B cell (primary cell): Measurements from ENCODE around the gene M1AP. TPM values are rescaled to one million over a fixed set of nuclear protein-coding genes. Genes with fewer than 3 reads are reported as not detected.

Experiments used
- ATAC-seq: fragments of 200-7000 bp; cut with Tn5 transposase; one replicate; pipeline ENCODE4 v1.10.0; 2021; ENCODE audit warnings: low read depth, mild to moderate bottlenecking, moderate number of reproducible peaks, moderate library complexity
- CTCF ChIA-PET: fragments of 350-600 bp; sonication (Branson Sonifier 250); formaldehyde crosslinking; loops from one replicate; lab custom pipeline; 2021; ENCODE audit warnings: antibody characterized with exemption, inconsistent platforms; lab: Charles Lee
- POLR2A ChIA-PET: fragments of 350-600 bp; sonication (Branson Sonifier 250); formaldehyde crosslinking; loops from one replicate; lab custom pipeline; 2021; ENCODE audit warnings: antibody characterized with exemption; lab: Charles Lee
- DNase-seq: peaks from one replicate; pipeline ENCODE4 v3.0.0; 2013
- H2AFZ ChIP-seq: 2 replicates; pipeline ENCODE4 v1.6.1; 2012; ENCODE audit warnings: mild to moderate bottlenecking, low read depth, low read length; ENCODE audit not compliant: insufficient read depth, poor library complexity, severe bottlenecking
- H3K27ac ChIP-seq, 2 donors: 1 replicate in 1 of 2; 2 replicates in 1 of 2; pipeline ENCODE4 v1.5.1; 2012 to 2013; ENCODE audit warnings: low read length in 2 of 2, mild to moderate bottlenecking in 2 of 2, moderate library complexity in 1 of 2
- H3K27me3 ChIP-seq, 4 experiments: fragments of 200-600 bp in 1 of 4; sonication (generic) in 1 of 4; replicated peaks in 1 of 4; 1 replicate in 2 of 4; 2 replicates in 2 of 4; pipeline versions ENCODE4 v1.6.1 to v1.7.0; 2013 to 2016; ENCODE audit warnings: low read length in 3 of 4, mild to moderate bottlenecking in 2 of 4, mixed read lengths in 1 of 4, moderate library complexity in 1 of 4; ENCODE audit not compliant: insufficient read depth in 4 of 4, control insufficient read depth in 3 of 4; ENCODE audit errors: control extremely low read depth in 1 of 4
- H3K36me3 ChIP-seq, 2 experiments: replicated peaks in 1 of 2; 1 replicate in 1 of 2; 2 replicates in 1 of 2; pipeline versions ENCODE4 v1.6.1 to v1.7.1; 2013; ENCODE audit warnings: low read length in 1 of 2; ENCODE audit not compliant: insufficient read depth in 2 of 2, control insufficient read depth in 1 of 2; ENCODE audit errors: control extremely low read depth in 1 of 2, extremely low read depth in 1 of 2
- H3K4me1 ChIP-seq, 2 donors: fragments of 200-600 bp in 1 of 2; sonication (generic) in 1 of 2; 1 replicate in 1 of 2; 2 replicates in 1 of 2; pipeline versions ENCODE4 v1.5.1 to v1.6.1; 2013 to 2017; ENCODE audit warnings: low read length in 2 of 2; ENCODE audit not compliant: control insufficient read depth in 2 of 2, insufficient read depth in 2 of 2
- H3K4me2 ChIP-seq: replicated peaks from 2 replicates; pipeline ENCODE3; 2012; ENCODE audit warnings: mild to moderate bottlenecking, low read depth, low read length; ENCODE audit not compliant: poor library complexity, severe bottlenecking
- H3K4me3 ChIP-seq, 5 experiments: fragments of 200-600 bp in 1 of 5; sonication (generic) in 1 of 5; 1 replicate in 3 of 5; 2 replicates in 2 of 5; pipeline versions ENCODE4 v1.5.1 to v1.7.0; 2011 to 2016; ENCODE audit warnings: low read length in 4 of 5, mild to moderate bottlenecking in 4 of 5, low read depth in 2 of 5, control low read depth in 1 of 5, moderate library complexity in 1 of 5; ENCODE audit not compliant: insufficient read depth in 1 of 5; ENCODE audit errors: control extremely low read depth in 1 of 5, extremely low read depth in 1 of 5
- H3K79me2 ChIP-seq: fragments of 200-600 bp; sonication (generic); one replicate; pipeline ENCODE4 v1.6.0; 2016; ENCODE audit warnings: low read length; ENCODE audit not compliant: control insufficient read depth, insufficient read depth
- H3K9ac ChIP-seq: fragments of 200-600 bp; sonication (generic); 2 replicates; pipeline ENCODE4 v1.6.1; 2017; ENCODE audit warnings: mild to moderate bottlenecking, low read length, moderate library complexity
- H3K9me3 ChIP-seq, 3 donors: one replicate each; pipeline versions ENCODE4 v1.6.1 to v1.7.1; 2013; ENCODE audit warnings: low read length in 2 of 3; ENCODE audit not compliant: control insufficient read depth in 2 of 3, insufficient read depth in 1 of 3; ENCODE audit errors: control extremely low read depth in 1 of 3
- H4K20me1 ChIP-seq: 2 replicates; pipeline ENCODE4 v1.6.0; 2012; ENCODE audit warnings: mild to moderate bottlenecking, low read length; ENCODE audit not compliant: insufficient read depth, control insufficient read depth, poor library complexity, severe bottlenecking
- H3K27ac Mint-ChIP-seq: one replicate; pipeline ENCODE4 v1.8.0; 2021; ENCODE audit warnings: mixed read lengths
- H3K27me3 Mint-ChIP-seq: one replicate; pipeline ENCODE4 v1.8.0; 2021; ENCODE audit warnings: mixed read lengths
- H3K4me1 Mint-ChIP-seq: one replicate; pipeline ENCODE4 v1.8.0; 2021; ENCODE audit warnings: mixed read lengths
- H3K4me3 Mint-ChIP-seq: one replicate; pipeline ENCODE4 v1.8.0; 2021; ENCODE audit warnings: mixed read lengths
- H3K9me3 Mint-ChIP-seq: one replicate; pipeline ENCODE4 v1.8.0; 2022; ENCODE audit warnings: mixed read lengths; ENCODE audit not compliant: insufficient read depth
- CTCF ChIP-seq: fragments of 200-600 bp; IDR thresholded peaks from one replicate; pipeline ENCODE4 v1.8.0; 2022; ENCODE audit warnings: antibody characterized with exemption, mild to moderate bottlenecking
- EZH2 ChIP-seq: IDR thresholded peaks from 2 replicates; pipeline ENCODE4 v1.6.1; 2012; ENCODE audit warnings: borderline replicate concordance, low read depth, mild to moderate bottlenecking, moderate library complexity, low read length; ENCODE audit not compliant: insufficient read depth, poor library complexity, severe bottlenecking
- WGBS: methylation state at CpG from one replicate; pipeline ENCODE4 v1.1.5; 2013; ENCODE audit warnings: missing lambda C conversion rate; ENCODE audit not compliant: insufficient coverage; 5-methylcytosine and 5-hydroxymethylcytosine counted together
- intact Hi-C: fragments of 100-400 bp; cut with micrococcal nuclease; formaldehyde crosslinking; loops from one replicate; pipeline ENCODE4 v1.10.0; 2022
- polyA plus RNA-seq: library from polyadenylated mRNA; depleted of rRNA; stranded (reverse); fragments of >200 nt; gene quantifications from 2 replicates; pipeline ENCODE4 v1.2.3, GENCODE V29; 2012
- total RNA-seq, 2 donors: library from RNA; stranded (reverse); fragments of 120-200 nt in 1 of 2; gene quantifications; 1 replicate in 1 of 2; 2 replicates in 1 of 2; pipeline versions ENCODE4 v1.2.3 to v1.2.4, GENCODE V29; 2013 to 2022

The M1AP gene
- total and polyA plus RNA-seq, 2 donors (not counting 1 experiment from before 2014, with no cell fraction given): 0.15 TPM; not detected in 1

DNA sequence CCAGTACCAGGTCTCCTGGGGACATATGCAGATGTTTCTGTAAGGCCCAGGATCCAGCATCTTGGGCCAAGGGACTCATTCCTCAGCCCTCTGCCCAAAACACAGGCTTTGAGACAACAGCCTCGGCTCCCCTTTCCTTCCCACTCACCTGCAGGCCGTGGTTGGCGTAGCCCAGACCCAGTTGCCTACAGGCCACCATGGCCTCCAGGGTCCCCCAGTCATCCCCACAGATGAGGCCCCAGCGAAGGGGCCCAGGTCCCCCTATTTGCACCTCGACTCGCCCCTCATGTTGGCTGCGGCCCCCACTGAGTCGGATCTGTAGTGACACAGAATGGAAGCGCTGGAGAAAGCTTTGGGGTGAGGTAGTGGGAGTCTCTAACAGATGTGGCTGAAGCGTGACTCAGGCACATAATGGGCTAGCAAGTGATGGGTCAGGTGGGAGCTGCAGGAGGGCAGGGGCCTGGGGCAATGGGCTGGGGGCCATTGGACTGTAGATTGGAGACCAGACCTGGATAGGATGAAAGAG lies 112.6 kb downstream of the M1AP start:
- ChIA-PET POLR2A (interaction anchor here (1.0 kb wide), 1 partner anchor 19 kb away, joined by 3 read pairs; no protein-coding TSS in a partner anchor), CTCF (interaction anchor here (0.8 kb wide), 1 partner anchor 10 kb away, joined by 3 read pairs; no protein-coding TSS in a partner anchor)
- no peak overlapping the region for H3K9ac ChIP-seq
- H3K4me3 Mint-ChIP-seq: no peak overlapping the region
- WGBS: 92% methylated on average over 10 of the region's 10 CpGs
- no peak overlapping the region for H2AFZ ChIP-seq
- ATAC-seq (no peak), DNase-seq (no peak)
- no peak for TF ChIP-seq EZH2
- TF ChIP-seq CTCF: no peak
- no peaks in the 10 kb centered on the region for H3K27me3 Mint-ChIP-seq
- H3K27ac Mint-ChIP-seq: peak overlapping the region; percentile 10
- no peak overlapping the region for H3K4me3 ChIP-seq
- peaks cover 16% of the 10 kb centered on the region for H3K79me2 ChIP-seq
- no peak overlapping the region for H3K27ac ChIP-seq
- H3K36me3 ChIP-seq: peaks cover 0 to 20% of the 10 kb centered on the region in 2 experiments
- H3K27me3 ChIP-seq: no peaks in the 10 kb centered on the region
- intact Hi-C loops: no loop called here
- peaks cover 33 to 48% of the 10 kb centered on the region in 2 donors for H3K4me1 ChIP-seq
- H4K20me1 ChIP-seq: no peaks in the 10 kb centered on the region
- H3K9me3 ChIP-seq: no peaks in the 10 kb centered on the region
- H3K4me2 ChIP-seq: no peak overlapping the region
- H3K9me3 Mint-ChIP-seq: no peaks in the 10 kb centered on the region
- H3K4me1 Mint-ChIP-seq: peaks cover 44% of the 10 kb centered on the region

DNA sequence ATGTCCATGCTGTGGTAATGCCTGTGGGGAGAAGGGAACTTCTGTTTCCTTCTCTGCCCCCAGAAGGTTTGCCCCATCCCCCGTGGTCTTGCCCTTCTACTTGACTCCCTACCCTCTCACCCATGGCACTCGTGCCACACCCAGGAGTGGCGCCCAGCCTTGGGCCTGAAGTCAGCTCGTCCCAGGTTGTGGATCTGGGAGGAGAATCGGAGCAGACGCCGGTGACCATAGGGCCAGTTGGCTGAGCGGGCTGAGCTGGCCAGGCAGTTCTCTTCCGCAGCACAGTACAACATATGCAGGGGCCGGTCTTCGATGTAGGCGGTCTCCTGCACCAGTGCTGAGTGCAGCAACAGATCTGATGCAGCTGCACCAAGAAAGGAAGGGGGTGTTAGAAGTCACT lies 113.7 kb downstream of the M1AP start:
- Mint-ChIP-seq H3K27me3 (no peaks in the 10 kb centered on the region), H3K27ac (no peak overlapping the region), H3K4me3 (no peak overlapping the region), H3K9me3 (no peaks in the 10 kb centered on the region), H3K4me1 (peaks cover 41% of the 10 kb centered on the region)
- DNase-seq (no peak), ATAC-seq (no peak)
- intact Hi-C loops: loop anchor here (5.0 kb wide), 1 partner anchor 37 kb away; the partner anchor contains the start of gene LBX2
- Histone ChIP-seq H3K36me3 (peaks cover 0 to 20% of the 10 kb centered on the region in 2 experiments), H2AFZ (no peak overlapping the region), H3K79me2 (peaks cover 22% of the 10 kb centered on the region), H3K4me2 (no peak overlapping the region), H3K27me3 (no peaks in the 10 kb centered on the region), H3K27ac (no peak overlapping the region), H3K4me1 (peaks cover 30 to 39% of the 10 kb centered on the region in 2 donors), H3K9me3 (no peaks in the 10 kb centered on the region), H3K4me3 (no peak overlapping the region), H4K20me1 (no peaks in the 10 kb centered on the region), H3K9ac (no peak overlapping the region)
- no peak for TF ChIP-seq CTCF
- no peak for TF ChIP-seq EZH2
- CTCF ChIA-PET: interaction anchor here (1.2 to 9.6 kb wide), 3 partner anchors 11 to 53 kb away, joined by 3 to 71 read pairs (median 6); partner anchors contain the start of genes CCDC142 and TTC31
- 97% methylated on average over 11 of the region's 12 CpGs for WGBS
- POLR2A ChIA-PET: no interaction called here
